Tracheal epithelial cell (primary cell): Measurements from ENCODE around the gene CALY. TPM values are rescaled to one million over a fixed set of nuclear protein-coding genes. Genes with fewer than 3 reads are reported as not detected.

Source experiments
- total RNA-seq: library from RNA; depleted of rRNA; stranded (reverse); fragments of >200 nt; gene quantifications from 2 replicates; pipeline ENCODE4 v1.2.1, GENCODE V29; 2014

CALY gene
- total RNA-seq: not detected in 2 replicates

GRCh38 chr10:133336577-133337369 lies at the start of gene CALY:
TSS of gene CALY (minus strand) at chr10:133336896. CDS start at chr10:133328989, 7,907 bp downstream.

DNA sequence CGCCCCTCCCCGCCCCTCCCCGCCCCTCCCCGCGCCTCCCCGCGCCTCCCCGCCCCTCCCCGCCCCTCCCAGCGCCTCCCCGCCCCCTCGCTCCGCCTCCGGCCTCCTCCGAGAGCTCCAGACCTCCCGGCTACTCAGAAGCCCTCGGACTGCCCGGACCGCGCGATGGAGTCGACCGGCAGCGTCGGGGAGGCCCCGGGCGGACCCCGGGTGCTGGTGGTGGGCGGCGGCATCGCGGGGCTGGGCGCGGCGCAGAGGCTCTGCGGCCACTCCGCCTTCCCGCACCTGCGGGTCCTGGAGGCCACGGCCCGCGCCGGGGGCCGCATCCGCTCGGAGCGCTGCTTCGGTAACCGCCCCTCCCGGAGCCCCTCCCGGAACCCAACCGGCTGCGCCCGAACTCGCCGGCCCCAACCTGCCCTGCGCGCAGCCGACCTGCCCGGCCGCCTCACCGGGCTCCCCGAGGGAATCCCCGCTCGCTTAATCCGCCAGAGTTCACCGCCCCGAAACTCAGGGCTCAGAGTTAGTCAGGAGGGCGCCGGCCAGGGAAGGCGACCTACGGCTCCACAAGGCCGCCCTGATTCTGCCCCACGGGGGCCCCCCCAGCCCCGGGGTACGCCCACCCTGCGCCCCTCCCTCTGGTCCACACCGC lies 42.6 kb upstream of the CALY start, which contains the start of gene PAOX:
PAOX (plus strand) TSS at position 111 of the 649 bp plus-strand sequence; CDS start at position 166, 55 bp downstream.

GRCh38 chr10:133373174-133374090 lies 36.7 kb upstream of the CALY start, which contains the start of gene ECHS1:
TSS of gene ECHS1 (minus strand) at chr10:133373354. CDS start at chr10:133373333, 21 bp downstream.

GRCh38 chr10:133357285-133358161 lies 20.8 kb upstream of the CALY start, which contains the start of gene FUOM:
TSS of gene FUOM (minus strand) at chr10:133358019. CDS start at chr10:133358007, 12 bp downstream.

DNA sequence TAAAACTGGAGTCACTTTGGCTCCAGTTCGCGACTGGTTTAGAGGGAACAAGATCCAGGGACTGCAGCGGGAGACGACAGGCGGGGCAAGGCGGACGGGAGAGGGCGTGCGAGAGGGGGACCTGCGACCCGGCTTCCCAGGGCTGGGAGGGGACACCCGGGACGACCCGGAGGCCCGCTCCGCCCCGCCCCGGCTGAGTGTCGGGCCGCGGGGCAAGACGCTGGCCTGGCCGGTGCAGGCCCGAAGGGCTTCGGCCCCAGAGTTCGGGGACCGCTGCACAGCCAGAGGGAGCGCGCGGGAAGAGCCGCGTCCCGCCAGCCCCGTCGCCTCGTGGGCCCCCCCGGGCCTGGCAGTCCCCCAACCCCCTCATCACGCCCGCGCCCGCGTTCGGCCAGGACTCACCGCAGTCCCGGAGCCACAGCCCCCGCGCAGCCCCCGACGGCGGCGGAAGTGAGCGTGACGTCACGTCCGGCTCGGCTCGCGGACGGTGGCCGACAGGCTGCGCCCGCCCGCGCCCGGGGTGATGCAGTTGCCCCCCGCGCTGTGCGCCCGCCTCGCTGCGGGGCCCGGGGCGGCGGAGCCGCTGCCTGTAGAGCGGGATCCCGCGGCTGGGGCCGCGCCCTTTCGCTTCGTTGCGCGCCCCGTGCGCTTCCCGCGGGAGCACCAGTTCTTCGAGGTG lies 28.1 kb downstream of the CALY start, which contains the start of the genes TUBGCP2 and ZNF511:
TUBGCP2 (minus strand) TSS at position 452 of the 679 bp plus-strand sequence. CDS start 5,931 bp downstream, outside the sequence.
ZNF511 (plus strand) TSS at position 494 of the 679 bp plus-strand sequence; CDS start at position 524, 30 bp downstream.

DNA sequence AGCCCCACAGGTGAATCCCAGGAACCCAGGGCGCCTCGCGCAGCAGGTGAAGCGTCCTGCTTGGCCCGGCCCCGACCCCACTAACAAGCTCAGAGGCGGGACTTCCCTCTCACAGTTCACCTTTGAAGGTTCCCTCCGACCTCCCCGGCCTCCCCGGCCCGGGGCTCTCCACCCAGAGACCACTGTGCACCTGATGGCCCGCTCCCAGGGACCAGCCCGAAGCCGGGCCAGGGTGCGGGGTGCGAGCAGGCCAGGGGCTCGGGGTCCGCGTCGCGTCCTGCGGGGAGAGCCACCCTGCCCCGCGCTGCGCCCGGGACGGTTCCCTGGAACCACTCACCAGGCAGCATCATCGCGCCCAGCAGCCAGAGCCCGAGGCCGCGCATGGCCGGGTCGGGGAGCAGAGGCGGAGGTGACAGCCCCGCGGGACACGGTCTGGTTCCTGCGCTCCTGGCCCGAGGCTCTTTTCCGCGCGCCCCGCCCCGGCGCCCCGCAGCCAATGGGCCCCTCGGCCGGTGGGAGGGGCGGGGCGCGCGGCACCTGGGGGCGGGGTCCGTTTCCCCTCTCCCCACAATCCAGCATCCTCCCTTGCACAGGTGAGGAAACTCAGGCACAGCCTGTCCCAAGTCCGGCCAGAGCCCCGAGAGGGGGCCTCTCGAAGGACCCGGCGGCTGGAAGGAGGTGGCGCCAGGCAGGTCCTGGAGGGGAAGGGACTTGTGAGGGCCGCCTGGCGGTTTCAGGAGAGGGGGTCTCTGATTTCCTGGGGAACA lies 60.1 kb downstream of the CALY start, which contains the start of gene ADAM8:
ADAM8 (minus strand) TSS at position 434 of the 767 bp plus-strand sequence; CDS start at position 383, 51 bp downstream.

Other genes with a start within 250 kb of the CALY start
- gene ADGRA1, start 249.0 kb downstream of the CALY start, total RNA-seq: not detected in 2 replicates
- under 0.01 and 0.21 TPM in 2 replicates for gene KNDC1, start 176.7 kb downstream of the CALY start, total RNA-seq
- gene UTF1, start 106.7 kb downstream of the CALY start, total RNA-seq: not detected in 2 replicates
- not detected in 2 replicates for gene VENTX, start 99.0 kb downstream of the CALY start, total RNA-seq
- gene ADAM8, start 60.0 kb downstream of the CALY start, total RNA-seq: 17.5 and 147 TPM in 2 replicates
- 50.1 and 55.9 TPM in 2 replicates for gene TUBGCP2, start 28.0 kb downstream of the CALY start, total RNA-seq
- gene ZNF511, start 28.0 kb downstream of the CALY start, total RNA-seq: 19.5 and 24.1 TPM in 2 replicates
- not detected in 2 replicates for gene PRAP1, start 10.5 kb upstream of the CALY start, total RNA-seq
- 9.4 and 28.2 TPM in 2 replicates for gene FUOM, start 21.1 kb upstream of the CALY start, total RNA-seq
- gene ECHS1, start 36.5 kb upstream of the CALY start, total RNA-seq: 64.6 and 75.9 TPM in 2 replicates
- gene PAOX, start 42.4 kb upstream of the CALY start, total RNA-seq: 4.0 and 21.0 TPM in 2 replicates
- 17.9 and 25.8 TPM in 2 replicates for gene MTG1, start 57.3 kb upstream of the CALY start, total RNA-seq
- gene SPRN, start 87.7 kb upstream of the CALY start, total RNA-seq: under 0.01 TPM in 1 of 2 replicates, not detected in the other
- 0.43 and 1.4 TPM in 2 replicates for gene SCART1, start 117.0 kb upstream of the CALY start, total RNA-seq
- gene CYP2E1, start 190.5 kb upstream of the CALY start, total RNA-seq: 2.1 and 2.7 TPM in 2 replicates
- not detected in 2 replicates for gene SYCE1, start 228.7 kb upstream of the CALY start, total RNA-seq